ENCODE results near the gene ASIC2.

ASIC2 gene

GRCh38 chr17:33013596-33014375 lies 279.3 kb downstream of the ASIC2 start:
- H3K9ac ChIP-seq (ENCODE audit: low read length), result no peak overlapping the region
- no peak overlapping the region for H2AFZ ChIP-seq (ENCODE audit: low read length)
- H4K20me1 ChIP-seq (ENCODE audit: insufficient read depth, low read length), result no peaks in the 10 kb centered on the region
- H3K27me3 ChIP-seq (ENCODE audit: insufficient read depth, low read length), result peaks cover 3% of the 10 kb centered on the region; the same call in 1 of the 2 replicates
- no peak overlapping the region for H3K4me3 ChIP-seq (ENCODE audit: low read depth, low read length, poor library complexity, severe bottlenecking)
- H3K4me1 ChIP-seq (ENCODE audit: insufficient read depth, low read length, severe bottlenecking), result no peaks in the 10 kb centered on the region
- H3K36me3 ChIP-seq (ENCODE audit: insufficient read depth, low read length), result no peaks in the 10 kb centered on the region
- H3F3A ChIP-seq (ENCODE audit: insufficient read depth, low read length), result no peaks in the 10 kb centered on the region
- no peaks in the 10 kb centered on the region for H3K9me3 ChIP-seq (ENCODE audit: low read length)
- H3K79me2 ChIP-seq (ENCODE audit: insufficient read depth, low read length), result no peaks in the 10 kb centered on the region
- no peaks in the 10 kb centered on the region for H3K9me2 ChIP-seq (ENCODE audit: low read depth, low read length)
- H3K4me2 ChIP-seq (ENCODE audit: low read length), result no peak overlapping the region
- no peak overlapping the region for H3K27ac ChIP-seq (ENCODE audit: low read depth, low read length, poor library complexity, severe bottlenecking)
- TF ChIP-seq EZH2 (IDR thresholded peaks at IDR 0.05; ENCODE audit: borderline replicate concordance, low read length) (no peak), CTCF (IDR thresholded peaks at IDR 0.05; ENCODE audit: low read length) (no peak)

- no peaks in the 10 kb centered on the region for H3K36me3 ChIP-seq (ENCODE audit: insufficient read depth, low read length)
- H3K27ac ChIP-seq (ENCODE audit: low read depth, low read length, poor library complexity, severe bottlenecking), result no peak overlapping the region
- H3K27me3 ChIP-seq (ENCODE audit: insufficient read depth, low read length), result peaks cover 3% of the 10 kb centered on the region; the same call in 1 of the 2 replicates
- no peak overlapping the region for H3K9ac ChIP-seq (ENCODE audit: low read length)
- TF ChIP-seq EZH2 (IDR thresholded peaks at IDR 0.05; ENCODE audit: borderline replicate concordance, low read length) (no peak), CTCF (IDR thresholded peaks at IDR 0.05; ENCODE audit: low read length) (no peak)
- H4K20me1 ChIP-seq (ENCODE audit: insufficient read depth, low read length), result no peaks in the 10 kb centered on the region
- H3K4me1 ChIP-seq (ENCODE audit: insufficient read depth, low read length, severe bottlenecking), result no peaks in the 10 kb centered on the region
- H3K79me2 ChIP-seq (ENCODE audit: insufficient read depth, low read length), result no peaks in the 10 kb centered on the region
- H3K4me3 ChIP-seq (ENCODE audit: low read depth, low read length, poor library complexity, severe bottlenecking), result no peak overlapping the region
- H3K9me3 ChIP-seq (ENCODE audit: low read length), result no peaks in the 10 kb centered on the region
- H3F3A ChIP-seq (ENCODE audit: insufficient read depth, low read length), result no peaks in the 10 kb centered on the region
- H2AFZ ChIP-seq (ENCODE audit: low read length), result no peak overlapping the region
- H3K4me2 ChIP-seq (ENCODE audit: low read length), result no peak overlapping the region
- no peaks in the 10 kb centered on the region for H3K9me2 ChIP-seq (ENCODE audit: low read depth, low read length)
Observed at GRCh38 chr17:33012522-33013033, 280.5 kb downstream of the ASIC2 start.

- Histone ChIP-seq H3K9me3 (ENCODE audit: low read length) (no peaks in the 10 kb centered on the region), H3K9me2 (ENCODE audit: low read depth, low read length) (no peaks in the 10 kb centered on the region), H4K20me1 (ENCODE audit: insufficient read depth, low read length) (no peaks in the 10 kb centered on the region), H3F3A (ENCODE audit: insufficient read depth, low read length) (no peaks in the 10 kb centered on the region), H3K36me3 (ENCODE audit: insufficient read depth, low read length) (no peaks in the 10 kb centered on the region), H3K27me3 (ENCODE audit: insufficient read depth, low read length) (no peaks in the 10 kb centered on the region; the same call in 1 of the 2 replicates), H3K4me1 (ENCODE audit: insufficient read depth, low read length, severe bottlenecking) (no peaks in the 10 kb centered on the region), H3K79me2 (ENCODE audit: insufficient read depth, low read length) (no peaks in the 10 kb centered on the region), H3K9ac (ENCODE audit: low read length) (no peak overlapping the region), H2AFZ (ENCODE audit: low read length) (no peak overlapping the region), H3K4me2 (ENCODE audit: low read length) (no peak overlapping the region), H3K4me3 (ENCODE audit: low read depth, low read length, poor library complexity, severe bottlenecking) (no peak overlapping the region), H3K27ac (ENCODE audit: low read depth, low read length, poor library complexity, severe bottlenecking) (no peak overlapping the region)
- no peak for TF ChIP-seq CTCF (IDR thresholded peaks at IDR 0.05; ENCODE audit: low read length)
- no peak for TF ChIP-seq EZH2 (IDR thresholded peaks at IDR 0.05; ENCODE audit: borderline replicate concordance, low read length)
Observed at GRCh38 chr17:33009636-33010035, 283.5 kb downstream of the ASIC2 start.

Measured in OCI-LY1 (cell line).